UCSD-AML1 (cell line): ENCODE measurements around the gene HOXA4.

Experiments
- DNase-seq: peaks from one replicate; lab custom pipeline; 2025; ENCODE audit not compliant: unreplicated experiment; lab: John Stamatoyannopoulos, UW

HOXA4 gene

GRCh38 chr7:27147199-27148030 lies 16.9 kb upstream of the HOXA4 start, which contains the start of gene HOXA6:
TSS of gene HOXA6 (minus strand) at chr7:27147774. CDS start at chr7:27147749, 25 bp downstream.
- DNase-seq, result no peak

GRCh38 chr7:27146491-27147198 lies 16.1 kb upstream of the HOXA4 start:
- no peak for DNase-seq

DNA sequence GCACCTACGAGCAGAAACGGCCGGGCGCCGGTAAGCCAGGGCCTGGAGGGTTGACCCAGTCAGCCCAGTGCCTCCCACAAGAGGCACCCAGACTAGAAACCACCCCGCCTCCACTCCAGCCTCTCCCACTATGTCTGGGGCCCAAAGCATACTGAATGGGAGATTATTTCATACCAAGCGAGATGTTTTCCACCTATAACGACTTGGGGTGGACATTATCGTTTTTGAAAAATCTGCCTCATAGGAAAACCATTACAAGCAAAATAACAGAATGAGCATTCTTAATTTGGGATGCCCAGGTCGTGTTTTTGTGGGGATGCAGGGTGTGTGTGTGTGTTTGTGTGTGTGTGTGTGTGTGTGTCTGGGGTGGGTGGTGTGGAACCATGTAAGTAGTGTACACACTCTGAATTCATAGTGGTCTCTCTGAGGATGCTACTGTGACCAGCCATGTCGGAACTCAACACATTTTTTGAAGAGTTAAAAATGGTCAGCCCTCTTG lies 15.4 kb upstream of the HOXA4 start:
- no peak for DNase-seq

DNA sequence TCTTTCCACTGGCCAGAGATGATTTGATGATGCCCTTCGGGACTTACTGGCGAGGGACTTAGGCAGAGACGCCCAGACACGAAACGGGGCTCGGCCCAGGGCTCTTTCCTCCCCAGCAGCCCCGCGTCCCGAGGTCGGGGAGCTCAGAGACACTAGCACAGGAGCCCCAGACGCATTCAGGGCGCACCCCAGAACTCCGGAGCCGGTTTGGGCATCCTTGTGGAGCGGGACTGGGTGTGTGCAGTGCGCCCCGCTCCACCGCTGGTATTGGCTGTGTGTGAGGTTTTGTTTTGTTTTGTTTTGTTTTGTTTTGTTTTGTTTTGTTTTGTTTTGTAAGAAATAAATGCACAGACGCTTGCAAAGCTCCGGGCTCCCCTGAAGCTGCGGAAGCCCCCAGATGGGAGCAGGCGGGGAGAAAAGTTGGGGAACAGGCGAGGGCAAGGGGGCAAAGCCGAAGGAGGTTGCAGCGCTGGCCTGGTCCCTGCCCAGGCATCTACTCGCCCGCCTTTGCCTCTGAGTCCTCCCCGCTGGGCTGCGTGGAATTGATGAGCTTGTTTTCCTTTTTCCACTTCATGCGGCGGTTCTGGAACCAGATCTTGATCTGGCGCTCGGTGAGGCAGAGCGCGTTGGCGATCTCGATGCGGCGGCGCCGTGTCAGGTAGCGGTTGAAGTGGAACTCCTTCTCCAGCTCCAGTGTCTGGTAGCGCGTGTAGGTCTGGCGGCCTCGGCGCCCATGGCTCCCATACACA lies 14.8 kb upstream of the HOXA4 start:
- DNase-seq, result no peak

- DNase-seq, result no peak
These were observed 14.2 kb upstream of the HOXA4 start for GRCh38 chr7:27144781-27145164.

DNA sequence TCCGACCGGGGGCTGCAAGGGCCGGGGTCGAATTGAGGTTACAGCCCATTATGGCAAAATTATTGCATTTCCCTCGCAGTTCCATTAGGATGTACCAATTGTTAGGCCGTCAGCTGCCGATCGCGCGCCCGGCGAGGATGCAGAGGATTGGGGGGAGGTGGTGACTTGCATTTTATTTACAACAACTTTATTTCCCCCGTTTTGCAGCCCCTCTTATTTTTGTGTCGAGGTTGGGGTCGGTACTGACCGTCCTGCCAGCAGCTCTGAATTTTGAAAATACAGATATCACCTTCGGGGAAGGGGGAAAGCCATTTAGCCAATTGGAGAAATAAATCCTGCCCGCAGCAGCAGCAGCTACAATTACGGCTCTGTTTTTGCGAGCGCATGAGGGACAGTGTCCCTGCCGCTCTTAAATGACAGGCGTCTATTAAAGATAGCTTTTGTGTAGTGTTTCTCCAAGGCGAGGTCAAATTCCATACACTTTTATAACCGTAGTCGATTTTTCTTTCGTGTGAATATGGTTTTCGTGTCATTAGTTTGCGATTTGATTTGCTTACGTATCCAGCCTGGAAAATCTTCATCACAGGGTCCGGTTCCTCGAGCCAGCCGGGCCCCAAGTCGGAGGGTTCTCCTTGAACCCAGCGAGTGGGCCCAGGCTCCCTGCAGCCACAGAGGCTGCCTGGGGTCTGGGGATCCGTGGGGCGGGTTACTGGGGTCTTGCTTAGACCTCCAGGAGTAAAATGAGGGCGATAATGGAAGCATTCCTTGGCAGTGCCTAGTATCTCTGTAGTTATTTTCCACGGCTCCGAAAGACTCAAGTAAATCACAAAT lies 13.6 kb upstream of the HOXA4 start:
- no peak for DNase-seq

- DNase-seq, result no peak
These were observed 12.7 kb upstream of the HOXA4 start, which contains the start of gene HOXA5 for GRCh38 chr7:27143023-27143949. TSS of gene HOXA5 (minus strand) at chr7:27143681. CDS start at chr7:27143607, 74 bp downstream.

DNA sequence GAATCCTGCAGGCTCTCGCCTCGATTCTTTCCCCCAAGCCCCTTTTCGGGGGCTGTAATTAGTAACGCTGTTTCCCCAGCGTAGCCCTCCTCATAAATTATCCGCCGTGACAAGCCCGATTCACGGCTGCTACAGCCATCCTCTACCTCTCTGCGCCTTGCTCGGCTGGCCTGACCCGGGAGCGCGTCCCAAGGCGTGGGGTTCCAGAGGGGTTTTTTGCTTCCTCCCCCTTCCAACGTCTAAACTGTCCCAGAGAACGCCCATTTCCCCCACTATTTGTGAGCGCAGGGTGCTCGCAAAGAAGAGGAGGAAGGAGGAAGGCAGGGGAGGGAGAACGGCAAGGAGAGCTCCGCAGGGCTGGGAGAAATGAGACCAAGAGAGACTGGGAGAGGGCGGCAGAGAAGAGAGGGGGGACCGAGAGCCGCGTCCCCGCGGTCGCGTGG lies 12.0 kb upstream of the HOXA4 start:
- no peak for DNase-seq

GRCh38 chr7:27141923-27142579 lies 11.5 kb upstream of the HOXA4 start:
- DNase-seq, result no peak

DNA sequence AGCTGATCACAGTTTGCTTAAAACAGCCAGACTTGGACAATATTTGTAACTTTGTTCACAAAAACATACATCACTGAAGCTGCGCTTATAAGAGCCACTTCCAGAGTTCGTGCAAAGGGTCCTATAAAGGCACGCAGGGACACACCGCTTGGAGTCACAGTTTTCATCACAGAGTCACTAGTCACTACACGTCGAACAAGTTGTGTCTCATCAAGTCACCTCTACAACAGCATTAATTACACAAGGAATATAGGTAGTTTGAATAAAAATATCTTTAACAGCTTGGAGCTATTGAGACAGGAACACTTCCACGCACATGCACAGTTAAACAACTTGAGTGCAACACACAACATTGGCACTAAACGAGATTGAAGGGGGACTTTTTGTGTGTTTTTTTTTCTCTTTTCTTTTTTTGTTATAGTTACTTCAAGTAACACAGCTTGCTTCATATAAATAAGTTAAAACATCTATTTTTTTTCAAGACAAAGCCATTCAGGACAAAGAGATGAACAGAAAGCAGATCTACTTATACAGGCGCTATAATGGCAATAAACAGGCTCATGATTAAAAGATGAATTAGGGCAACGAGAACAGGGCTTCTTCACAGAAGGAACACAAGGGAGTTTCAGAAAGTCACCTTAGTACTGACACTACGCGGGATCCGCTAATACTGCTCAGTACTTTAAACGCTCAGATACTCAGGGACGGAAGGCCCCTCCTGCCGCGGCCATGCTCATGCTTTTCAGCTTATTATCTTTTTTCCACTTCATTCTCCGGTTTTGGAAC lies 10.8 kb upstream of the HOXA4 start:
- no peak for DNase-seq

DNA sequence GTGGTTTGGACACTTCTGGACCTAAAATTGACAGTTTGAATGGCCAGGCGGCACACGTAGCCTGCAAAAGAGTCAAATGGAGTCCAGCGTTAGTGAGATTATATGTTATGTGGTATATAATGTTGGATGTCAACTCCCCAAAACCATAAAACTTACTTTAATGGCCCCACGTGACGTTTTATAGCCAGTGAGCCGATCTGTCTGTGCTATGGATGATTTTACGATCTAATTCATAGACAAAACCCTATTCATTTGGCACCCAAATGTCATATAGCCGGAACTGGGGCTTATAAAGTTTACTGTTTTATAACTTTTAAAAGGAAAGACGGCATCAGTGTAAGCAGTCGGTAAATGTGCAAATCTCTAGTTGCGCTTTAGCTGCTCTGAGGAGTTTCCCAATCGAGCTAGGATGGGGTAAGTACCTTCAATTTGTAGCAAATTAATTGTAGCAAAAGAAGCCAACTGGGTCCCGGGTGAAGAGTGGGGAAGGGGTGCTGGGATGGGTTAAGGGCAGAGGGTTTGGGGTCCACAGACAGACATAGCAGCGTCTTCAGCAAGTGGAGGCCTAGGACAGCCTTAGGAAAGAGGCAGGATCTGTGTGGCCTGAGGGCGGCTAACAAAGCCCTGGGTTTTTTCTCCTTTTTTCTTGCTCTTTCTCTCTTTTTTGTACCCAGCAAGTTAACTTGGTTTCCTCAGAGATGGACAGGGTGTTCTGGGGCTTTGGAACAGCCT lies 9.7 kb upstream of the HOXA4 start:
- DNase-seq, result no peak

- no peak for DNase-seq
These were observed 9.0 kb upstream of the HOXA4 start for GRCh38 chr7:27139334-27140125.

- no peak for DNase-seq
These were observed 8.4 kb upstream of the HOXA4 start for GRCh38 chr7:27138985-27139333.

GRCh38 chr7:27138472-27138871 lies 7.9 kb upstream of the HOXA4 start:
- DNase-seq, result no peak

DNA sequence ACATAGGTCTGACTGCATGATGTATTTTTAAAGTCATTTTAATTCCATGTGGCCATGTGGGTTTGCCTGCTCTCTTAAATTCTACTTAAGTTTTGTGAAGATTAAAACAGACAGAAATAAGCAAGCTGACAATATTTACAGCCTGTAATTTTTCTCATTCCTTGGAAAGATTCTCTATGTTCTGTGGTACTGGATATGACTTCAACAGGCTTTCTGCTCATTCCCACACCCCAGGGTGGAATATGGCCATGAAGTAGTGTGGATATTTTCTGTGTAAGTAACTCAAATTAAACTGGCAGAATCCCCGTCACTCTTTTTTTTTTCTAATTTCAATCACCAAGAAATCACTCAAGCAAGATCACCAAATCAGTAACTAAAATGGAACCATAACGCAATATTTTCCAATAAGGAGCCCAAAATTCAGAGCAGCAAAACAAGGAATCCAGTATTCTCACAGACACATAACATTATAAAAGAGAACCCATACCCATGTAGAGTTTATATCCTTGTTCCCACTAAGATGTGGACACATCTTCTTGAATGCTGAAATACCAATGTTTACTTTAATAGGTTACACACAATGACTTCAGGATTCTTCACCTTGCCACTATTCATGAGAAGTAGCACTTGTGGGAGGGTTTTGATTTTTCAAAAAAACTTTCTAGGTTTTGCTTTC lies 7.2 kb upstream of the HOXA4 start:
- no peak for DNase-seq

- no peak for DNase-seq
These were observed 3.8 kb upstream of the HOXA4 start for GRCh38 chr7:27134392-27134791.
